Activated T-helper 1 cell treated with anti-CD3 and anti-CD28 coated beads, Interleukin-12 subunit alpha, Interleukin-12 subunit beta, Interleukin-2, Interleukin-4 antibody, amounts not matched to agents 30 ng/mL and 10 ng/mL and 1 ng/mL, durations not matched to agents 14 hours and 24 hours and 36 hours (primary cell): ENCODE results near the gene UBXN1. TPM values are rescaled to one million over a fixed set of nuclear protein-coding genes. Genes with fewer than 3 reads are reported as not detected.
"Not testable (repeated sequence)": the region's sequence is repeated elsewhere in the genome, so short reads cannot be mapped to it uniquely, and the experiment has no call there.

Source experiments
- DNase-seq: peaks from one replicate; pipeline ENCODE4 v3.0.0; 2021; ENCODE audit warnings: low spot score
- H3K27ac Mint-ChIP-seq: one replicate; pipeline ENCODE4 v1.8.0; 2021; ENCODE audit warnings: mild to moderate bottlenecking, mixed read lengths
- H3K27me3 Mint-ChIP-seq: one replicate; pipeline ENCODE4 v1.8.0; 2022; ENCODE audit warnings: mild to moderate bottlenecking, moderate library complexity, mixed read lengths; ENCODE audit not compliant: insufficient read depth
- H3K36me3 Mint-ChIP-seq: one replicate; pipeline ENCODE4 v1.8.0; 2021; ENCODE audit warnings: low read depth, mixed read lengths
- H3K4me1 Mint-ChIP-seq: one replicate; pipeline ENCODE4 v1.8.0; 2021; ENCODE audit warnings: low read depth, mixed read lengths
- H3K4me3 Mint-ChIP-seq: one replicate; pipeline ENCODE4 v1.8.0; 2021; ENCODE audit warnings: mild to moderate bottlenecking, moderate library complexity, mixed read lengths
- H3K9me3 Mint-ChIP-seq: one replicate; pipeline ENCODE4 v1.8.0; 2021; ENCODE audit warnings: mixed read lengths
- intact Hi-C: fragments of 100-400 bp; cut with micrococcal nuclease; formaldehyde crosslinking; loops from one replicate; pipeline ENCODE4 v1.15.1; 2024
- total RNA-seq: library from RNA; stranded (reverse); gene quantifications from 2 replicates; pipeline ENCODE4 v1.2.3, GENCODE V29; 2022

The UBXN1 gene
- total RNA-seq, 1 donor from 2014 or later = 128 TPM

GRCh38 chr11:62665075-62665598 is 13.7 kb downstream of the UBXN1 start, which contains the start of the genes C11orf98 and CSKMT:
Gene C11orf98, minus strand, starts transcription at chr11:62665210. Its CDS starts 41 bp downstream, at chr11:62665169.
Gene CSKMT, plus strand, starts transcription at chr11:62665312. Its CDS starts 568 bp downstream, at chr11:62665880.
- Mint-ChIP-seq H3K27me3 (no peaks in the 10 kb centered on the region), H3K36me3 (peaks cover 37% of the 10 kb centered on the region), H3K9me3 (no peaks in the 10 kb centered on the region), H3K4me3 (peak within 1 kb of the TSS; percentile 98), H3K4me1 (peaks cover 33% of the 10 kb centered on the region), H3K27ac (peak within 1 kb of the TSS; percentile 81)
- intact Hi-C loops = loop anchor here (1.0 to 2.0 kb wide), 11 partner anchors 12 to 216 kb away; partner anchors contain the start of genes EML3, GANAB, HNRNPUL2 and INTS5
- peak; percentile 97 for DNase-seq

- Mint-ChIP-seq H3K27me3 (no peaks in the 10 kb centered on the region), H3K27ac (peak overlapping the region; percentile 81), H3K4me3 (peak overlapping the region; percentile 98), H3K4me1 (peaks cover 27% of the 10 kb centered on the region), H3K9me3 (no peaks in the 10 kb centered on the region), H3K36me3 (peaks cover 37% of the 10 kb centered on the region)
- DNase-seq = peak; percentile 48
- intact Hi-C loops = loop anchor here (1.0 to 2.0 kb wide), 11 partner anchors 11 to 216 kb away; partner anchors contain the start of genes EML3, GANAB, HNRNPUL2 and INTS5
These were observed 14.3 kb downstream of the UBXN1 start for GRCh38 chr11:62664405-62665074.

DNA sequence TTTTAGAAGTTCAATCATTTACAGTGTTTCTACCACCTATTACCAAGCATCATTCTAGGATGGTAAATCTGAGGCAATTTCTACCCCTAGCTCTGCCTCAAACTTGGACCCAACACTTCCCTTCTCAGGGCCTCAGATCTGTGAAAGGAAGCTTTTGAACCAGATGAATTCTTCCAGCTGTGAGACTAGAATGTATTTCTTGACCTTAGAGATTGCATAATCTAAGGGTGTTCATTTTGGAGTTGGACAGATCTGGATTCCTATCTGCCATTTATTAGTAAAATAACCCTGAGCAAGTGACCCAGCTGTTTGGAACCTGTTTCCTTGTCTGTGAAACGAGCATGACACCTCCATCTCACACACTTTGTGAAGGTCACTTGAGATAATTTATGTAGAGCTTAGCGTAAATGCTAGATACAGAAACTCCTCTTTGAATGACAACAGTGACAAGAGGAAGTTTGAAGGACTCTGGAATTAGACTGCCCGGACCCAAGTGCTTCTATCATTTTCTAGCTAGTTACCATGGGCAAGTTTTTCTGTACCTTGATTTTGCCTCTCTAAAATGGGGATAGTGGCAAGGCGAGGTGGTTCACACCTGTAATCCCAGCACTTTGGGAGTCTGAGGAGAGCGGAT is 22.0 kb downstream of the UBXN1 start:
- Mint-ChIP-seq H3K36me3 (peaks cover 4% of the 10 kb centered on the region), H3K9me3 (no peaks in the 10 kb centered on the region), H3K4me1 (peaks cover 22% of the 10 kb centered on the region), H3K4me3 (no peak overlapping the region), H3K27me3 (no peaks in the 10 kb centered on the region), H3K27ac (no peak overlapping the region)
- intact Hi-C loops = no loop called here
- no peak for DNase-seq

DNA sequence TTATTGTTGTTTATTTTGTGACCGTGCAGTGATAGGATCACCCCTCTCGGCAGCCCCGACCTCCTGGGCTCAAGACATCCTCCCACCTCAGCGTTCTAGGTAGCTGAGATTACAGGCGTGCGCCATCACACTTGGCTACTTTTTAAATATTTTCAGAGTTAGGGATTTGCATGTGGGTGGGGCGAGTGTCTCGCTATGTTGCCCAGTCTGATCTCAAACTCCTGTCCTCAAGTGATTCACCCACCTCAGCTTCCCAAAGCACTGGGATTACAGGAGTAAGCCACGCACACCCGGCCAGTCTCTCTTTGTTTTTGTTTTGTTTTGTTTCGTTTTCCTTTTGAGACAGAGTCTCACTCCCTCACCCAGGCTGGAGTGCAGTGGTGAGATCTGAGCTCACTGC is 24.6 kb downstream of the UBXN1 start:
- intact Hi-C loops = no loop called here
- DNase-seq = no peak
- H3K36me3 Mint-ChIP-seq = peaks cover 4% of the 10 kb centered on the region
- peak overlapping the region; percentile 65 for H3K4me3 Mint-ChIP-seq
- peaks cover 25% of the 10 kb centered on the region for H3K4me1 Mint-ChIP-seq
- H3K27ac Mint-ChIP-seq = peak overlapping the region; percentile 68
- H3K27me3 Mint-ChIP-seq = no peaks in the 10 kb centered on the region
- no peaks in the 10 kb centered on the region for H3K9me3 Mint-ChIP-seq

DNA sequence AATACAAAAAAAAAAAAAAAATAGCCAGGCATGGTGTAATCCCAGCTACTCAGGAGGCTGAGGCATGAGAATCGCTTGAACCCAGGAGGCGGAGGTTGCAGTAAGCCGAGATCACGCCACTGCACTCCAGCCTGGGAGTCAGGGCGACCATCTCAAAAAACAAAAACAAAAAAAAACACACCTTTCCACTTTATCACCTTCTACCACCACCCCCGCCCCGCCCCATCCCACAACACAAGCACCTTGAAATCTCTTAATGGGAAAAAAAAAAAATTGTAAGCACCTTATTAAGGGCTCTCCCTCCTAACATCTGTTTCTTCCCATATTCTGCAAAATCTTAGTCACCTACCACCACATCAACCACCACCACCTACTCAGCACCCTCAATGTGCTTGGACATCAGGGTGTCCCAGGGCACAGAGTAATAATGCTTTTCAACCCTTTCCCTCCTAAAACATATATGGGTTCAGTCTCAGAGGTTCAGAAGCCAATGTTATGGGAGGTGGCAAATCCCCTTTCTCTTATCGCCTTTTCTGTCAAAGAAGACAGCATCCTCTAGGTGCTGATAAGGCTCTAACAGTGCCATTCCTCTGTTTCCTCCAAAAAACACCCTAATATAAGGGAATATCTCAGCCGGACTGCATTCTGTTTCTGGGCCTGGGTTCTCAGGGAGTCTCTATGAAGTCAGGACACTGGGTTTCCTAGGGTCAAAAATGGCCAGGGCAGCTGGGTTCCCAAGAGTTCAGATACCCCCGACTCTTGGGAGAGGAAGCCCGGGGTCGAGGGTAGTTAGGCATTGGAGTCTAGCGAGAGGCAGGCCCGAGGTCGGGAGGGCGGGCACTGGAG is 26.5 kb downstream of the UBXN1 start:
- Mint-ChIP-seq H3K36me3 (peaks cover 7% of the 10 kb centered on the region), H3K9me3 (no peaks in the 10 kb centered on the region), H3K4me3 (peak overlapping the region; percentile 99), H3K27me3 (no peaks in the 10 kb centered on the region), H3K4me1 (peaks cover 25% of the 10 kb centered on the region), H3K27ac (peak overlapping the region; percentile 95)
- intact Hi-C loops = loop anchor here (1.0 kb wide), 6 partner anchors 13 to 61 kb away; partner anchors contain the start of genes C11orf98, CSKMT, EML3 and TUT1
- no peak for DNase-seq

DNA sequence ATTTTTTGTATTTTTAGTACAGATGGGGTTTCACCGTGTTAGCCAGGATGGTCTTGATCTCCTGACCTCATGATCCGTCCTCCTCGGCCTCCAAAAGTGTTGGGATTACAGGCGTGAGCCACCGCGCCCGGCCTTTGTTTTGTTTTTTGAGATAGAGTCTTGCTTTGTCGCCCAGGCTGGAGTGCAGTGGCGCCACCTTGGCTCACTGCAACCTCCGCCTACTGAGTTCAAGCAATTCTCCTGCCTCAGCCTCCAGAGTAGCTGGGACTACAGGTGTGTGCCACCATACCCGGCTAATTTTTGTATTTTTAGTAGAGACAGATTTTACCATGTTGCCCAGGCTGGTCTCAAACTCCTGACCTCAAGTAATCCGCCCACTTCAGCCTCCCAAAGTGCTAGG is 28.6 kb downstream of the UBXN1 start:
- H3K27me3 Mint-ChIP-seq, intact Hi-C loops, H3K9me3 Mint-ChIP-seq, H3K27ac Mint-ChIP-seq, H3K4me3 Mint-ChIP-seq, DNase-seq: not testable (repeated sequence)
- Mint-ChIP-seq H3K36me3 (peaks cover 11% of the 10 kb centered on the region), H3K4me1 (peaks cover 38% of the 10 kb centered on the region)

DNA sequence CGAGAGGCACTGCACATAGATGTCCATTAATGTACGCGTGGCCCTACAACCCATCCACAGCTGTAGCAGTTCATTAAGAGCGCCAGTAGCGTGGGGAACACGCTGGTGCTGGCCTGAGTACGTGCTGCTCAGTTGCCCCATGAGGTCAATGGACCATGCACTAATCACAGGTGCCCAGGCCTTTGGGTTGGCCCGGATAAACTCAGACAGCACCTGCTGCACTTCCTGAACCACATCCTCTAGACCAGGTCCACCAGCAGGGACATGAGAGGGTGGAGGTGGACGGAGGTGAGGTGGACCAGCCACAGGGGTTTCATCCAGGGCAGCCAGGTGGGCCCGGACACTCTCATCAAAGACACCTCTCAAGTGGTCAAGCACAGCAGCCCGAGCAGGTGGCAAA is 29.4 kb downstream of the UBXN1 start:
- H3K36me3 Mint-ChIP-seq = peaks cover 14% of the 10 kb centered on the region
- H3K27ac Mint-ChIP-seq = no peak overlapping the region
- intact Hi-C loops = no loop called here
- peaks cover 40% of the 10 kb centered on the region for H3K4me1 Mint-ChIP-seq
- no peak overlapping the region for H3K4me3 Mint-ChIP-seq
- no peaks in the 10 kb centered on the region for H3K9me3 Mint-ChIP-seq
- no peak for DNase-seq
- H3K27me3 Mint-ChIP-seq = no peaks in the 10 kb centered on the region

DNA sequence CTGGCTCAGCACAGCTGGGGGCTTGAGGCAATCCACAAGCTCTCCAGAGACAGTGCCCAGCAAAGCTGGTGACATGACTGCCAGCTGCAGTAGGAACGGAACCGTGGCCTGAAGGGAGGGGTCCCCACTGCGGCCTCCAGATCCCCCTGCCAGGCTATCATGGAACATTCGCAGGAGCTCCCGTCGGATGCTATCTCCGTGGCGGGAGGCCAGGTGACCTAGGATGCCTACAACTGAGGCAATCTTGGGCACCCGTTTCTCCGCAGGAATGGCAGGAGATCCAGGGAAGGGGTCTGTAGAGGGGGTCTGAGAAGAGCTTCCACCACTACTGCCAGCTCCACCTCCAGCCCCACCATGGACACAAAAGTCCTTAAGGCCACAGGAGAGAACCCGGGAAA is 29.9 kb downstream of the UBXN1 start:
- Mint-ChIP-seq H3K4me3 (no peak overlapping the region), H3K27ac (no peak overlapping the region), H3K27me3 (no peaks in the 10 kb centered on the region), H3K4me1 (peaks cover 35% of the 10 kb centered on the region), H3K36me3 (peaks cover 17% of the 10 kb centered on the region), H3K9me3 (no peaks in the 10 kb centered on the region)
- intact Hi-C loops = no loop called here
- DNase-seq = no peak

GRCh38 chr11:62648185-62648966 is 30.5 kb downstream of the UBXN1 start:
- H3K36me3 Mint-ChIP-seq = peaks cover 17% of the 10 kb centered on the region
- intact Hi-C loops = no loop called here
- no peak overlapping the region for H3K4me3 Mint-ChIP-seq

GRCh38 chr11:62647609-62648005 is 31.3 kb downstream of the UBXN1 start:
- intact Hi-C loops = no loop called here
- no peak overlapping the region for H3K27ac Mint-ChIP-seq

More at GRCh38 chr11:62648185-62648966, 30.5 kb downstream of the UBXN1 start:
- peaks cover 32% of the 10 kb centered on the region for H3K4me1 Mint-ChIP-seq
- no peak for DNase-seq
- no peaks in the 10 kb centered on the region for H3K27me3 Mint-ChIP-seq
- H3K27ac Mint-ChIP-seq = no peak overlapping the region
- no peaks in the 10 kb centered on the region for H3K9me3 Mint-ChIP-seq

DNA sequence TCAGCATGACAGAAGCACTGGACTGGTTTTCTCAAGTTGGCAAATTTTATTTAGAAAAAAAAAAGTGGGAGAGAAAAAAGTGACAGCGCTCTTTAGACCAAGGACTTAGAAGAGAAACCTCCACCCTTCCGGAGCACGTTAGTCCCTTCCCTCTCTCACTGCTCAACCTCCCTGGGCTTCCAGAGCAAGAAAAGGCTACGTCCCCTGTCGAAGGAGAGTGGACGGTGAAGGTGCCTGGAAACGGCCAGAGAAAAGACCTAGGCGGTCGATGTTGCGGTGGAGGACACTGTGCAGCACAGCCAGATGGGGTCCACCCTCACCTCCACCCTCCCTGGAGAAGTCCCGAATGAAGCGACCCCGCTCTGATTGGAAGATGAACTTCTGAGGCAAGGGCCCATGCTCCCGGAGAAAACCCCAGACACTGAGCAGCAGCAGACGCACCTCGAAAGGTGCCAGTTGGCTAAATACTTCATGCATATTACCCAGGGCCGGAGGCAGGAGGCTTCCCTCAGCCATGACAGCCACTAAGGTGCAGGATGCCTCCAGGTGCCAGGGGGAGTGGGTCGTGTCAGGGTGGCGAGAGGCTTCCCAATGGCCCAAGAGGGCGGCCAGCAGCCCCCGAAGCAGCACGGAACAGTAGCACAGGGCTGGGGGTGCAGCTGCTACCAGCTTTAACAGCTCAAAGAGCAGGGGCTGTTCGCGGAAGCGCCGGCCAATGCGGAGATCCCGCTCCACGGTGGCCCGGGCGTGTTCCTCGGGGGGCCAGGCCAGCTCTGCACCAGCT is 31.9 kb downstream of the UBXN1 start:
- Mint-ChIP-seq H3K36me3 (peaks cover 13% of the 10 kb centered on the region), H3K27ac (peak overlapping the region; percentile 98)

More at GRCh38 chr11:62647609-62648005, 31.3 kb downstream of the UBXN1 start:
- H3K9me3 Mint-ChIP-seq = no peaks in the 10 kb centered on the region
- H3K4me1 Mint-ChIP-seq = peaks cover 30% of the 10 kb centered on the region
- H3K36me3 Mint-ChIP-seq = peaks cover 16% of the 10 kb centered on the region
- peak overlapping the region; percentile 5 for H3K4me3 Mint-ChIP-seq
- no peaks in the 10 kb centered on the region for H3K27me3 Mint-ChIP-seq
- no peak for DNase-seq

More for the DNA sequence above, 31.9 kb downstream of the UBXN1 start:
- Mint-ChIP-seq H3K9me3 (no peaks in the 10 kb centered on the region), H3K4me3 (peak overlapping the region; percentile 100), H3K27me3 (no peaks in the 10 kb centered on the region), H3K4me1 (peaks cover 24% of the 10 kb centered on the region)
- intact Hi-C loops = loop anchor here (1.0 kb wide), 12 partner anchors 18 to 209 kb away; partner anchors contain the start of genes C11orf98, CSKMT, EML3 and HNRNPUL2
- DNase-seq = no peak
